PC-3 (cell line): ENCODE data around the gene AFM. TPM values are rescaled to one million over a fixed set of nuclear protein-coding genes. Genes with fewer than 3 reads are reported as not detected.

Experiments used
- ATAC-seq: fragments of 200-7000 bp; cut with Tn5 transposase; 2 replicates; pipeline ENCODE4 v1.9.1; 2020; ENCODE audit warnings: mild to moderate bottlenecking, moderate library complexity
- BruUV-seq: library from RNA; stranded (reverse); fragments of 400-500 nt; replicated peaks from 2 replicates; lab custom pipeline; 2021; lab: Mats Ljungman, UMichigan
- CTCF ChIA-PET: fragments of 300-600 bp; sonication (Branson Sonifier 250); formaldehyde crosslinking; loops from one replicate; lab custom pipeline; 2022; ENCODE audit warnings: antibody characterized with exemption; lab: Charles Lee
- POLR2A ChIA-PET: fragments of 300-600 bp; sonication (Branson Sonifier 250); formaldehyde crosslinking; loops from one replicate; lab custom pipeline; 2022; ENCODE audit warnings: antibody characterized with exemption; ENCODE audit not compliant: unreplicated experiment; lab: Charles Lee
- DNase-seq: peaks from one replicate; pipeline ENCODE4 v3.0.0-alpha.2; 2015
- H2AFZ ChIP-seq: fragments of 300-600 bp; sonication (generic); 2 replicates; pipeline ENCODE4 v1.6.0; 2016; ENCODE audit warnings: antibody characterized with exemption, low read length
- H3F3A ChIP-seq: fragments of 300-600 bp; sonication (generic); one replicate; pipeline ENCODE4 v1.6.0; 2017; ENCODE audit warnings: antibody characterized with exemption, low read length, control low read depth, mild to moderate bottlenecking; ENCODE audit not compliant: unreplicated experiment
- H3K27ac ChIP-seq: fragments of 300-600 bp; sonication (generic); 2 replicates; pipeline ENCODE4 v1.5.1; 2016; ENCODE audit warnings: mild to moderate bottlenecking, low read length
- H3K27me3 ChIP-seq: fragments of 300-600 bp; sonication (generic); 2 replicates; pipeline ENCODE4 v1.6.1; 2016; ENCODE audit warnings: low read length, mixed read lengths
- H3K36me3 ChIP-seq: fragments of 300-600 bp; sonication (generic); 2 replicates; pipeline ENCODE4 v1.6.1; 2016; ENCODE audit warnings: low read depth, mixed run types, low read length, mixed read lengths
- H3K4me1 ChIP-seq: fragments of 300-600 bp; sonication (generic); 2 replicates; pipeline ENCODE4 v1.5.1; 2016; ENCODE audit warnings: low read length; ENCODE audit not compliant: insufficient read depth
- H3K4me2 ChIP-seq: fragments of 300-600 bp; sonication (generic); 2 replicates; pipeline ENCODE4 v1.6.0; 2016; ENCODE audit warnings: low read length
- H3K4me3 ChIP-seq: fragments of 300-600 bp; sonication (generic); 2 replicates; pipeline ENCODE4 v1.5.1; 2016; ENCODE audit warnings: mild to moderate bottlenecking, low read length, mixed read lengths
- H3K79me2 ChIP-seq: fragments of 300-600 bp; sonication (generic); 2 replicates; pipeline ENCODE4 v1.6.1; 2017; ENCODE audit warnings: low read length, mixed read lengths
- H3K9ac ChIP-seq: fragments of 300-600 bp; sonication (generic); 2 replicates; pipeline ENCODE4 v1.6.0; 2016; ENCODE audit warnings: mild to moderate bottlenecking, low read length
- H3K9me2 ChIP-seq: fragments of 300-600 bp; sonication (generic); replicated peaks from 2 replicates; pipeline ENCODE4 v1.6.1; 2016; ENCODE audit warnings: mixed run types, low read length, mixed read lengths
- H3K9me3 ChIP-seq: fragments of 300-600 bp; sonication (generic); 2 replicates; pipeline ENCODE4 v1.6.1; 2016; ENCODE audit warnings: low read length, mixed read lengths
- H4K20me1 ChIP-seq: fragments of 300-600 bp; sonication (generic); 2 replicates; pipeline ENCODE4 v1.6.1; 2016; ENCODE audit warnings: low read length, mixed read lengths
- EZH2 ChIP-seq: fragments of 300-600 bp; sonication (generic); IDR thresholded peaks from one replicate; pipeline ENCODE4 v1.6.1; 2017; ENCODE audit warnings: antibody characterized with exemption, mild to moderate bottlenecking, low read length; ENCODE audit not compliant: unreplicated experiment
- EZH2phosphoT487 ChIP-seq: fragments of 300-600 bp; sonication (generic); IDR thresholded peaks from 2 replicates; pipeline ENCODE4 v1.6.1; 2018; ENCODE audit warnings: mild to moderate bottlenecking, antibody characterized with exemption, low read length, borderline replicate concordance
- intact Hi-C: fragments of 100-400 bp; cut with micrococcal nuclease; formaldehyde crosslinking; loops from 2 replicates; pipeline ENCODE4 v1.9.0; 2023
- total RNA-seq: library from RNA; depleted of rRNA; stranded (reverse); fragments of >200 nt; gene quantifications from 2 replicates; pipeline ENCODE4 v1.2.3, GENCODE V29; 2014
- TF ChIP-seq, protein P1 (sequence below): fragments of 300-600 bp; sonication (generic); conservative IDR thresholded peaks from 2 replicates; pipeline ENCODE4 v1.5.1; 2017; ENCODE audit warnings: antibody characterized with exemption, low read depth, mild to moderate bottlenecking, low read length

The AFM gene
- total RNA-seq, 1 experiment from 2014 or later = not detected

DNA sequence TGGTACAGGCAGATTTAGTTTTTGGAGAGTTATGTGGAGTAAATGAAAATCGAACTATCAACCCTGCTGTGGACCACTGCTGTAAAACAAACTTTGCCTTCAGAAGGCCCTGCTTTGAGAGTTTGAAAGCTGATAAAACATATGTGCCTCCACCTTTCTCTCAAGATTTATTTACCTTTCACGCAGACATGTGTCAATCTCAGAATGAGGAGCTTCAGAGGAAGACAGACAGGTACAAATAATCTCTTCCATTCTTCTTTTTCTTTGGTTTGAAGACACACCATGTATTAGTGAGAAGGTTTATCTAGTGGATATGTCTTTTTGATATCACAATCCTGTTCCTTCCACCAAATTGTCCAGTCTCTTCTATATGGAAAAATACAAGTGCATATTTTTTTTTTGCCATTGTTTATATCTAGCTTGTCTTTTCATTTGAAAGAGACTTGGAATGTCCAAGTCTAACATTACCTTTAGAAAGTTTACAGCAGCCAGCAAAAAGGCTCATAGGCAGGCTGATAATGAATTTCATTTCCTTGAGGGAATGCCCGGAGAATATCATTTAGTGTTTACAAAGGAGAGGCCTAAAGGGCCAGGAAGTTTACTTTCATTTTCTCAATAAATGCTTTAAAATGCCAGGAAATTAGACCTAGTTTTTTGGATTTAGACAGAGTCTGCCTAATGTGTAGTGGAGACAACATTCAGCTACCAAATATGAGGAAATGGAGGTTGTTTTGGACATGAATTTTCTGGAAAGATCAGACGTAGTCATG is 18.6 kb downstream of the AFM start:
- ATAC-seq (peak; percentile 88), DNase-seq (peak; percentile 45)
- Histone ChIP-seq H3K9ac (peak overlapping the region; percentile 26), H3K4me1 (no peaks in the 10 kb centered on the region), H2AFZ (peak overlapping the region; percentile 82), H3K27ac (no peak overlapping the region), H3K27me3 (no peaks in the 10 kb centered on the region), H3K9me2 (no peaks in the 10 kb centered on the region), H3K36me3 (no peaks in the 10 kb centered on the region), H3K9me3 (no peaks in the 10 kb centered on the region), H3K4me2 (peak overlapping the region; percentile 81), H3F3A (no peaks in the 10 kb centered on the region), H4K20me1 (no peaks in the 10 kb centered on the region), H3K4me3 (peak overlapping the region; percentile 59), H3K79me2 (no peaks in the 10 kb centered on the region)
- ChIA-PET POLR2A (no interaction called here), CTCF (no interaction called here)
- TF ChIP-seq, protein P1, sequence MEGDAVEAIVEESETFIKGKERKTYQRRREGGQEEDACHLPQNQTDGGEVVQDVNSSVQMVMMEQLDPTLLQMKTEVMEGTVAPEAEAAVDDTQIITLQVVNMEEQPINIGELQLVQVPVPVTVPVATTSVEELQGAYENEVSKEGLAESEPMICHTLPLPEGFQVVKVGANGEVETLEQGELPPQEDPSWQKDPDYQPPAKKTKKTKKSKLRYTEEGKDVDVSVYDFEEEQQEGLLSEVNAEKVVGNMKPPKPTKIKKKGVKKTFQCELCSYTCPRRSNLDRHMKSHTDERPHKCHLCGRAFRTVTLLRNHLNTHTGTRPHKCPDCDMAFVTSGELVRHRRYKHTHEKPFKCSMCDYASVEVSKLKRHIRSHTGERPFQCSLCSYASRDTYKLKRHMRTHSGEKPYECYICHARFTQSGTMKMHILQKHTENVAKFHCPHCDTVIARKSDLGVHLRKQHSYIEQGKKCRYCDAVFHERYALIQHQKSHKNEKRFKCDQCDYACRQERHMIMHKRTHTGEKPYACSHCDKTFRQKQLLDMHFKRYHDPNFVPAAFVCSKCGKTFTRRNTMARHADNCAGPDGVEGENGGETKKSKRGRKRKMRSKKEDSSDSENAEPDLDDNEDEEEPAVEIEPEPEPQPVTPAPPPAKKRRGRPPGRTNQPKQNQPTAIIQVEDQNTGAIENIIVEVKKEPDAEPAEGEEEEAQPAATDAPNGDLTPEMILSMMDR = no peak
- TF ChIP-seq EZH2 = no peak
- no peak for TF ChIP-seq EZH2phosphoT487
- no TSS peak for BruUV-seq
- intact Hi-C loops = no loop called here

DNA sequence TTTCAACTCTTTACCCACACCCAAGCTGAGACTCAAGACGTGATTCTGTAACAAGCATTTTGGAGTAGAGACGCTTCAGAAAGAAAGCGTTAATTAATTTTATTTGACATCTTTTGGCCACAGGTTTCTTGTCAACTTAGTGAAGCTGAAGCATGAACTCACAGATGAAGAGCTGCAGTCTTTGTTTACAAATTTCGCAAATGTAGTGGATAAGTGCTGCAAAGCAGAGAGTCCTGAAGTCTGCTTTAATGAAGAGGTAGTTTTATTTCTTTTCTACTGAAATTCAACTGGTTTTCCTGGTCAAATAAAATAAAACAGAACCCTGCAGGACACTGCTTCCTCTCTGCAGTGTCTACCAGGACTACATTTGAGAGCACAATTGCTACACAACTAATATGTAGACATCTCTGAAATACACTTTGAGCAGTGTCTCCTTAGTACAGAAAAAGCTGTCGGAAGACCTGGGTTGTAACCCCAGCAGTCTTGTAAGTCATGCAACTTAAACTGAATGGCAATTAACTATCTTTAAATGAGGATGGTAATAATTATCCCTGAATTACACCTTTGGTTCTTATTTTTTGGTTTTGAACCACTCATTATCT is 20.2 kb downstream of the AFM start:
- H3K79me2 ChIP-seq = no peaks in the 10 kb centered on the region
- H2AFZ ChIP-seq = no peak overlapping the region; the same call in 1 of the 2 replicates
- H3K9me3 ChIP-seq = no peaks in the 10 kb centered on the region
- intact Hi-C loops = no loop called here
- no peak overlapping the region for H3K27ac ChIP-seq
- H3K9ac ChIP-seq = no peak overlapping the region
- no peak overlapping the region for H3K4me2 ChIP-seq
- no peaks in the 10 kb centered on the region for H3K9me2 ChIP-seq
- DNase-seq (no peak), ATAC-seq (no peak)
- H3K36me3 ChIP-seq = no peaks in the 10 kb centered on the region
- no peaks in the 10 kb centered on the region for H3F3A ChIP-seq
- no TSS peak for BruUV-seq
- no peaks in the 10 kb centered on the region for H4K20me1 ChIP-seq
- TF ChIP-seq EZH2phosphoT487 (no peak), EZH2 (no peak)
- TF ChIP-seq, protein P1 = no peak
- no peaks in the 10 kb centered on the region for H3K4me1 ChIP-seq
- ChIA-PET CTCF (no interaction called here), POLR2A (no interaction called here)
- H3K27me3 ChIP-seq = no peaks in the 10 kb centered on the region
- H3K4me3 ChIP-seq = no peak overlapping the region

DNA sequence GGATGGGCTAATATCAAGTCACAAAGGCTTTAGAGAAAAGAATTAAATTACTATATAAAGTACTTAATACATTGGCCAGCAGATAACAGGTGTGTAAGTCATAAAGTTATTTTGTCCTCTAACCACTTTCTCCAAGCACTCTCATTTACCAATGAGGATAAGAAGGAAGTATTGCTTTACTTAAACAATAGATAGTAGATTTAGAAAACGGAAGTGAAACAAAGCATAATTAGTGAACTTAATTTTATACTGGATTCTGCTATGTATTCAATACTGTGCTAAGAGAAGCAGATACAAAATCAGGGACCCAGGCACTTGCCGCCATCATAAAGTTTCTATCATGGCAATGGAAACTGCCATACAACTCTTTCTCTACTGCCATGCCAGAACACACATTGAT is 24.0 kb downstream of the AFM start:
- TF ChIP-seq EZH2 = no peak
- TF ChIP-seq EZH2phosphoT487 = no peak
- TF ChIP-seq, protein P1 = no peak
- Histone ChIP-seq H3K36me3 (no peaks in the 10 kb centered on the region), H4K20me1 (no peaks in the 10 kb centered on the region), H3K4me3 (no peak overlapping the region), H3K9me3 (no peaks in the 10 kb centered on the region), H3K27ac (no peak overlapping the region), H2AFZ (no peak overlapping the region), H3K9ac (no peak overlapping the region), H3K79me2 (no peaks in the 10 kb centered on the region), H3K4me1 (no peaks in the 10 kb centered on the region), H3K4me2 (no peak overlapping the region), H3K27me3 (peaks cover 3% of the 10 kb centered on the region; the same call in 1 of the 2 replicates), H3K9me2 (no peaks in the 10 kb centered on the region; the same call in 1 of the 2 replicates), H3F3A (no peaks in the 10 kb centered on the region)
- ATAC-seq (no peak), DNase-seq (no peak)
- CTCF ChIA-PET = no interaction called here
- no TSS peak for BruUV-seq
- intact Hi-C loops = no loop called here
- POLR2A ChIA-PET = no interaction called here
